HG02884 (cell line): ENCODE data around the gene PTX3.

Source experiments
- ATAC-seq: cut with Tn5 transposase; IDR thresholded peaks from one replicate; pipeline ENCODE4 v1.9.1; 2021; ENCODE audit warnings: mild to moderate bottlenecking, moderate library complexity; ENCODE audit not compliant: unreplicated experiment

PTX3 gene

GRCh38 chr3:157436583-157437291 is at the start of gene PTX3:
Gene PTX3 (plus strand): TSS chr3:157436850. CDS start chr3:157436934, 84 bp downstream.
- no peak for ATAC-seq

- ATAC-seq = no peak
These were observed 48.8 kb upstream of the PTX3 start for GRCh38 chr3:157387708-157388435.

- no peak for ATAC-seq
These were observed 47.7 kb upstream of the PTX3 start for GRCh38 chr3:157388976-157389375.

DNA sequence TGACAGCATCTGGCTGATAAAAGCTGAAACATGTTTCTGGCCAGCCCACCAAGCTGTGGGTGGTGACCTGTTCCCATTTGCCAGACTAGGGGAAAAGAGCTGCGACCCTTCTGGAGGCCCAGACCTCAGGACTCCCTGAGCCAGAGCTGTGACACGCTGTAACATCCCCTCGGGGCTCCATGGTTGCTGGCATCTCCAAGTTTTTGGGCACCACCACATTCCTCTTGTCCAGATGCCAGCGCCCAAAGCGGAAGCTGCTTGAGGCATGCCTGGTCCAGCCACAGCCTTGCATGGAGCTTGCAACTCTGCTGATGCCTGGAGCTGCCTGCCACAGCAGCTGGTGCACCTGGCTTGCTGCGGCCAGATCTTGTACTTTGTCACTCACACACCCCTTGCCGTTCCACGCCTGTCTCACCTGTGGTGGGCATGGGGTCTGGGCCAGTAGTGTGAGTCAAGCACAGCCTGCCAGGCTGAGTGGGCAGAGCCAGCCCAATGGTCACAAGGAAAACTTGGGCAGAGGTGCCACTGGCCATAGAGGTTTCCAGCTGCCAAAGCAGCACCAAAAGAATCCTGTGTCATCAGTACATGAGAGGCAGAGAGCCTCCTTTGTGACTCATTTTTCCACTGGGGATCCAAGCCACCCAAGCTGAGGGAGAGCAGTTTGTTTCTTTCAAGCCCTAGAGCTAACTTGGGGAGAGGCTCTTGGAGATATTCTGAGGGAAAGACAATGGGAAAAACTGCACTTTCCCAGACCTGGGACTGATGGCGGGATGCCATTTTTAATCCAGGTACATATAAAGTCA is 45.7 kb upstream of the PTX3 start:
- no peak for ATAC-seq

GRCh38 chr3:157392104-157392503 is 44.5 kb upstream of the PTX3 start:
- no peak for ATAC-seq

DNA sequence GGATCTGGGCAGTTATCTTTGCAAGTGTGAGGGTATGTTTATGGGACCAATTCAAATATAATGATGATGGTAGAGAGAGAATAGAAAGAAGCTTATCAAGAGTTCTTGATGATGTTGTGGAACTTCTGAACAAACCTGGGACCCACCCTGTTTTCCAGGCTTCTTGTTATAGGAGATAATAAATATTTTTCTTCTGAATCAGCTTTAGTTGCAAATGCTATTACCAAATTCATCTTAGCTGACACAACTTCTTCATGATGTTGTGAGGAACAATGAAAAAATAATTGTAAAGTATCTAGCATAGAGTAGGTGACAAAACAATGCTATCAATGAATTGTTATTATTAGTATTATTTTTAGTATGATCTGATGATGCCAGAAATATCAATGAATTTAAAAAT is 43.5 kb upstream of the PTX3 start:
- no peak for ATAC-seq

- no peak for ATAC-seq
These were observed 42.2 kb upstream of the PTX3 start for GRCh38 chr3:157394411-157394810.

- no peak for ATAC-seq
These were observed 38.1 kb upstream of the PTX3 start for GRCh38 chr3:157398598-157398997.

DNA sequence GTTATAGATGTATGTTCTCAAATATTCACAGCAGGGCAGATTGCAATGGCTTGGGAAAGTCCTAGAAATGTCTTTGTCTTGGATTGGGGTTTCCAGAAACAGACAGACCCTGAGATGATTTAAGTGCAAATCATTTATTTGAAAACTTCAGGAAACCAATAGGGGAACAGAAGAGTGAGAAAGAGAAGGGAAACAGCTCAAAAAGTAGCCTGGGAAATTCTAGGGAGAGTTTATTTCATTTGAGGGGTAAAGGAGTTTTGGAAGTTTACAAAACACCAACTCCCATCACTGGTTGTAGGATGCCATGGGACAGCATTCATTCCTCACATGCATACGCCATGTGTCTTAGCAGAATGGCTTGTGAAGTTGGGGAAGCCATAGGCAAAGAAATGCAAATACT is 32.3 kb upstream of the PTX3 start:
- ATAC-seq = no peak

DNA sequence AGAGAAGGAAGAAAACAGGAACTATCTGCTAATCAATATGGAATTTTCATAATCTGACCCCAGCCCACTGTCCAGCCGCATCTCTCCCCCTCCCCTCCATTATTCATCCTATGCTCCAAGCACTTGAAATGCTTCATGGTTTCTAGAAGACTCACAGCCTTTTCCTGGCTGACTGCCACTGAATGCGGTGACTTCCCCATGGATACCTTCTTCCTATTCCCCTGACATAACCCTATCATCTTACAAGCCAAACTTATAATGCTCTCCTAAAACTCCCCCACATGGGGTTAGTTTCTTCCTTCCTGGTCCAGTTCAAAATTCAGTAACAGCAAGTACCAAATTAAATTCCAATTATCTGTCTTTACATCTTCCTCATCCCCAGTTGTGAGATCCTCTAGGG is 31.2 kb upstream of the PTX3 start:
- no peak for ATAC-seq

DNA sequence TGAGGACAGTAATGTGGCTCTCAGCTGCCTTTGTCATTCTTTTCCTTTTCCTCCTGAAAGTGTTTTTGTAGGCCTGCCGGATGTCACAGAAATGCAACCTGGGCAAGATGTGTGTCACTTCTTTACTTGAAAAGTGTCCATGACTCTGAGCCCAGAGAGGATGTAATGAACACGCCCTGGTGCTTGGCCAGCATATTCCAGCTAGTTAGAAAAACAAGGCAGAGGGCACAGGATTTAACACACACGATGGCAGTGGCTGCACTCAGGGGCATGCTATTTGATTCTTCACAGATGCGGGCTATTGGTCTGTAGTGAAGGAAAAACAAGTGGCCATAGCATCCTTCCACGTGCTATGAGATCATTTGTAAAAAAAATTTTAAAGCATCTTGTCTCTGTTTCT is 30.3 kb upstream of the PTX3 start:
- ATAC-seq = no peak

DNA sequence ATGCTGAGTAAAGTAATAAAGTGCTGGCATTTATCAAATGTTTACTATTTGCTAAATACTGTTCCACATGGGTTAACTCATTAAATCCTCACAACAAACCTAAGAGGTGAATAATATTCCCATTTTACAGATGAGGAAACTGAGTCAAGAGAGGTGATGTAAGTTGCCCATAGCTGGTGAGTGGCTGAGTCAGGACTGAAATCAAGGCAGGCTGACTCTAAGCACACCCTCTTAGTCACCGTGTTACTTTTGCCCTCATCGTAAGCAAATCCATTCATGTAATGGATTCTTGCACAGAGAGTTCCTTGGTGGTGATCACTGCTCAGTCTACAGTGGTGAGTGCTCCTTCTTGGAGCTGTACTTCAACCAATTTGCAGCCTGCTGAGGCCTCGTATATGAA is 28.9 kb upstream of the PTX3 start:
- ATAC-seq = no peak

GRCh38 chr3:157408499-157409149 is 28.0 kb upstream of the PTX3 start:
- ATAC-seq = no peak

- ATAC-seq = no peak
These were observed 27.1 kb upstream of the PTX3 start for GRCh38 chr3:157409516-157409915.

GRCh38 chr3:157410945-157411344 is 25.7 kb upstream of the PTX3 start:
- ATAC-seq = no peak

- ATAC-seq = no peak
These were observed 24.3 kb upstream of the PTX3 start for GRCh38 chr3:157412323-157412855.

GRCh38 chr3:157414861-157415260 is 21.8 kb upstream of the PTX3 start:
- ATAC-seq = no peak

GRCh38 chr3:157416347-157417087 is 20.1 kb upstream of the PTX3 start:
- no peak for ATAC-seq

GRCh38 chr3:157417247-157417646 is 19.4 kb upstream of the PTX3 start:
- ATAC-seq = no peak

DNA sequence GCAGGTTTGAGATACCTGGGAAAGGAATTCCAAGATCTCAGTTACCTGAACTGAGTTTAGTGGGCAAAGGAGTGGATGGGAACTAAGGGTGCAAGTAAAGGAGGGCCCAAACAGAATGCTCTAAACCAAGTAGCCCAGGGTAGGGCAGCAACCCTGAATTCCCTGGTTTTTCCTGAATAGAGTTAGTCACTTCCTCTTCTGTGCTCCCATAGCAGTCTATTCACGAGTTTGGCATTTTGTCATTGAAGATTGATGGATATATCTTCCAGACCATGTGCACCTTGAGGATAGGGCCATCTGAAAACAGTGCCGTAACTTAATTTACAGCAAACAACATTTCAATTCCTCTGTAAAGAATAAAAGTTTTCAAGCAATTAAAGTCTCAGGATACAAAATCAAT is 18.5 kb upstream of the PTX3 start:
- no peak for ATAC-seq
